ENCODE data around the gene HES5.

- no peak for TF ChIP-seq USF2 (IDR thresholded peaks at IDR 0.05; ENCODE audit: borderline replicate concordance, low read depth, low read length)
- TF ChIP-seq CTCF (IDR thresholded peaks at IDR 0.05), result no peak
- TF ChIP-seq RAD21 (IDR thresholded peaks at IDR 0.05; ENCODE audit: low read length), result no peak
- no peak for TF ChIP-seq YY1 (IDR thresholded peaks at IDR 0.05; ENCODE audit: low read depth)
- no peak for TF ChIP-seq POLR2AphosphoS5 (IDR thresholded peaks at IDR 0.05; ENCODE audit: low read depth, low read length)
- TF ChIP-seq MEF2A (IDR thresholded peaks at IDR 0.05; ENCODE audit: borderline replicate concordance, low read depth), result no peak
- no peak for TF ChIP-seq MXI1 (IDR thresholded peaks at IDR 0.05; ENCODE audit: low read depth, low read length)
Measured at GRCh38 chr1:2556277-2556677, 26.2 kb upstream of the HES5 start, which contains the start of gene TNFRSF14.

Data from SK-N-SH (cell line).